Measurements from ENCODE around the gene GPR39.

DNA sequence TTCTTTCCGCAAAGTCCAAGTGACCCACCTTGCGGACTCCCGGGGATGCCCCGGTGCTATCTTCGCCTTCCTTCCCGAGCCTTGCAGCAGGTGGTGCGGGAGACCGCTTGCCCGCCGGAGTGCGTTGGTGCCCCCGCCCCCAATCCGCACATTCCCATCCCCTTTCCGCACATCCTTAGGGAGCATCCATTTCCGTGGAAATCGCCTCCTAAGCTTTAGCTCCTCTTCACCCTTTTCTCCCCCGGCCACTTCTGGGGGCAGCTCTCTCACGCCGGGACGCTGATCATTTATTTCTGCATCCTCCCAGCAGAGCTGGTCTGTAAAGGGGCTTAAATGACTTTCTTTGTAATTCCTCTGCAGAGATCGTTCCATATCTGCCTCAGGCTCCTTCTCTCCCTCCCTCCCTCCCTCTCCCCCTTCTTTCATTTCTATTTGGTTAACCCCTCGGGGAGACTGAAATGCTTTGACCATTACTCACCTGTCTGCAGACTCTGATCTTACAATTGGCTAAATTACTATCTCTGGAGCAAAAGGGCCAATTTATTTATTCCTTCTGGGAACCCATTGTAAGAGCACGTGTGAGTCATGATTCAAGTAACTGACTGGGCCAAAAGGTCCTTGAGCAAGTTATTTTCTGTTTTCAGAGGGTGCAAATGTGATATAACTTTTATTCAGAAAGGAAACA, 254.7 kb downstream of the GPR39 start:
- TF ChIP-seq, protein P1, sequence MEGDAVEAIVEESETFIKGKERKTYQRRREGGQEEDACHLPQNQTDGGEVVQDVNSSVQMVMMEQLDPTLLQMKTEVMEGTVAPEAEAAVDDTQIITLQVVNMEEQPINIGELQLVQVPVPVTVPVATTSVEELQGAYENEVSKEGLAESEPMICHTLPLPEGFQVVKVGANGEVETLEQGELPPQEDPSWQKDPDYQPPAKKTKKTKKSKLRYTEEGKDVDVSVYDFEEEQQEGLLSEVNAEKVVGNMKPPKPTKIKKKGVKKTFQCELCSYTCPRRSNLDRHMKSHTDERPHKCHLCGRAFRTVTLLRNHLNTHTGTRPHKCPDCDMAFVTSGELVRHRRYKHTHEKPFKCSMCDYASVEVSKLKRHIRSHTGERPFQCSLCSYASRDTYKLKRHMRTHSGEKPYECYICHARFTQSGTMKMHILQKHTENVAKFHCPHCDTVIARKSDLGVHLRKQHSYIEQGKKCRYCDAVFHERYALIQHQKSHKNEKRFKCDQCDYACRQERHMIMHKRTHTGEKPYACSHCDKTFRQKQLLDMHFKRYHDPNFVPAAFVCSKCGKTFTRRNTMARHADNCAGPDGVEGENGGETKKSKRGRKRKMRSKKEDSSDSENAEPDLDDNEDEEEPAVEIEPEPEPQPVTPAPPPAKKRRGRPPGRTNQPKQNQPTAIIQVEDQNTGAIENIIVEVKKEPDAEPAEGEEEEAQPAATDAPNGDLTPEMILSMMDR (IDR thresholded peaks at IDR 0.05) = no peak
- TF ChIP-seq POLR2AphosphoS5 (IDR thresholded peaks at IDR 0.05) (no peak), POLR2A (IDR thresholded peaks at IDR 0.05) (no peak)
